Head of caudate nucleus (tissue), 42 donors: ENCODE results near the gene ADAMTS2.
A peak's percentile ranks its signal among the peaks of the same experiment; 100 is the strongest.

ENCODE experiments used
- DNase-seq, 42 donors: peaks; one replicate each; pipeline versions ENCODE4 v3.0.0 to v3.0.0-alpha.2; 2020 to 2021; ENCODE audit warnings: mixed read lengths in 7 of 42
- intact Hi-C: fragments of 100-400 bp; cut with DNase I; formaldehyde crosslinking; loops from one replicate; pipeline ENCODE4 v1.15.0; 2022

Gene ADAMTS2

DNA sequence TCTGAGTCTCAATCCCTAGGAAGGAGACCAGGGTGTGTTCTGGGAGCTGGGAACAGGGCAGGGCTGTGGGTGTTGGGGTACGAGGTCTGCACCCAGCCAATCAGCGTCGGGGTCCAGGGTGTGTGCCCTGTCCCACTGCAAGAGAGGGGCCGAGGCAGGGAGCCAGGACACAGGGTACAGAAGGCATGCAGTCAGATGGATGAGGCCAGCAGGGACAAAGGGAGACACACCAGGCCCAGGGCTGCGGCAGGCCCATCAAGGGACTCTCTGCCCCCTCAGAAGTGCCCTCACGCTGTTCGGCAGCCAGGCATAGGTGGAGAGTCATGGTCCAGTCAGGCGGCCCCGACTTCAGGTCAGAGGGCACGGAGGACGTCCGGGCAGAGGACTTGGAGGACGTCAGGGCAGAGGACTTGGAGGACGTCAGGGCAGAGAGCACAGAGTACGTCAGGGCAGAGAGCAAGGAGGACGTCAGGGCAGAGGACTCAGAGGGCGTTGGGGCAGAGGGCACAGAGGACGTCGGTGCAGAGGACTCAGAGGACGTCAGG lies 28.8 kb upstream of the ADAMTS2 start:
- intact Hi-C loops: no loop called here
- peak in 5 of 42 donors; percentile 6 to 29 (median 8) for DNase-seq

DNA sequence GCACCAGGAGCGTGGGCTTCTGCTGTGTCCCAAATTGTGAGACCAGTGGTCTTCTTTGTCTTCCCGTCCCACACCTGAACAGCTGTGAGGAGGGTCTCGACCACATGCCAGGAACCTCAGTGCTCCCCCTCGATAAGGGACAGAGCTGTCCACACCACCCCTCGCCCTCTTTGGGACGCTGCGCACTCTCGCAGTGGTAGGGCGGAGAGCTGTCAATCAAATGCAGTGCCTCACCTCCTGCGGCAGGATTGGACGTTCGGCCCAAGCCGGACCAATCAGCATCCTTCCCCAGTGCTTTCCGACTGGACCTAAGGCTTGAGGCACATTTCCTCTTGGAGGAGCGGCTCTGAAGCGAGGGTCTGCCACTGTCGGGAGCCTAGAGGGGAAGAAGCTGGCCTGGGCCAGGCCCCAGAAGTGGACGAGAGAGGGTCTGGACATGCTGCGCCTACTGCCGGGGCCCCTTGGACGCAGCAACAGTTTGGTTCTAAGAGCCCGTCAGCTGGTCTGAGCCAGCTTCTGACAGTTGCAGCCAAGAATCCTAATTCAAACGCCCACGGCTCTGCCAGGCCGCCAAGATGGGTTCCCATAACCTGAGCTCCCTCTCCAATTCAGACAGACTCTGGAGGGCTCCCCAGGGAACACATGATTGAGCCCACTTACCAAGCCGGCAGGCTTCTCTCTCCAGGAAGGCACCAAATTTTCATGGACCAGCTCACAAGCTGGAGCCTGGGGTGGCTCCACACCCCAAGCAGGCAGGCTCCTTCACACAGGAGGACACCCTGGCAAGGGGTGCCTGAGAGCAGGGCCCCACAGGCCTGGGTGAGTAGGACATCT lies 28.1 kb upstream of the ADAMTS2 start:
- intact Hi-C loops: no loop called here
- DNase-seq: peak in 5 of 42 donors; percentile 6 to 36 (median 19)

- peak in 11 of 42 donors; percentile 6 to 44 (median 20) for DNase-seq
- intact Hi-C loops: no loop called here
Measured at GRCh38 chr5:179371681-179372680, 26.7 kb upstream of the ADAMTS2 start.

- intact Hi-C loops: no loop called here
Measured at GRCh38 chr5:179371121-179371510, 25.9 kb upstream of the ADAMTS2 start.

GRCh38 chr5:179370490-179371120 lies 25.3 kb upstream of the ADAMTS2 start:
- intact Hi-C loops: no loop called here
- peak in 20 of 42 donors; percentile 7 to 65 (median 30) for DNase-seq

More at GRCh38 chr5:179371121-179371510, 25.9 kb upstream of the ADAMTS2 start:
- DNase-seq: no peak

- intact Hi-C loops: no loop called here
- no peak for DNase-seq
Measured at GRCh38 chr5:179369530-179369884, 24.2 kb upstream of the ADAMTS2 start.

- intact Hi-C loops: no loop called here
- no peak for DNase-seq
Measured at GRCh38 chr5:179368806-179369529, 23.7 kb upstream of the ADAMTS2 start.

DNA sequence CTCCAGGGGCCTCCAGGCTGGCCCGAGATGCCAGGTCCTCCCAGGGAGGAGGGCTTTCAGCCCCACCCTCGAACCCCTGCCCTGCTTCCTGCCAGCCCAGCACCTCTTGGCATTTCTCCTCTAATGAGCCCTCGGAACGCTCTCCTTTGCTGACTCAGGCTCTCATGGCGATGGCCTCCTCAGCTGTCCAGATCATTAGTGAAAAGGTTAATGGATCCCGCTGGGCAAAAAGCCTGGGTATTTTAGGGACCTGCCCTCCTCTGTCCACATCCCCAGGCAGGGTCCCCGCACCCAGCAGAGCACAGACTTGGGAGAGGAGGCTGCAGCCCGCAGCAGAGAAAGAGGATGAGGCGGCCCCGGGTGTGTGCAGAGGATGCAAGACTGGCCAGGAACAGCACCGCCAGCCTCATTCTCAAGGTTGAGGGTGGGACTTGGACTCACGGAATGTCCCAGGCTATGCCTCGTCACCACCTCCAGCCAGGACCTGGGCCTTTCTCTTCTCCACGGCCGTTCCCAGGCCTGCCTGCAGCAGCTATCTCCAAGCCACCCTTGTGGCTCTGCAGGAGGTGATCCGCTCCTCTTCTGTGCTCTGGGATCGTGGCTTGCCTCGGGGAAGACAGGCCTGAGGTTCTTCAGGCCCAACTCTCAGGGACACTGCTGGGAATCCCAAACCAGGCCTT lies 23.0 kb upstream of the ADAMTS2 start:
- peak in 1 of 42 donors; percentile 36 for DNase-seq

GRCh38 chr5:179367491-179367890 lies 22.2 kb upstream of the ADAMTS2 start:
- no peak for DNase-seq
- intact Hi-C loops: no loop called here

More for the DNA sequence above, 23.0 kb upstream of the ADAMTS2 start:
- intact Hi-C loops: no loop called here

GRCh38 chr5:179362355-179362754 lies 17.1 kb upstream of the ADAMTS2 start:
- DNase-seq: no peak
- intact Hi-C loops: no loop called here

- DNase-seq: no peak
- intact Hi-C loops: no loop called here
Measured at GRCh38 chr5:179361037-179361603, 15.9 kb upstream of the ADAMTS2 start.

GRCh38 chr5:179357031-179357430 lies 11.8 kb upstream of the ADAMTS2 start:
- intact Hi-C loops: no loop called here
- no peak for DNase-seq

- intact Hi-C loops: no loop called here
- DNase-seq: no peak
Measured at GRCh38 chr5:179355976-179356974, 11.0 kb upstream of the ADAMTS2 start.

DNA sequence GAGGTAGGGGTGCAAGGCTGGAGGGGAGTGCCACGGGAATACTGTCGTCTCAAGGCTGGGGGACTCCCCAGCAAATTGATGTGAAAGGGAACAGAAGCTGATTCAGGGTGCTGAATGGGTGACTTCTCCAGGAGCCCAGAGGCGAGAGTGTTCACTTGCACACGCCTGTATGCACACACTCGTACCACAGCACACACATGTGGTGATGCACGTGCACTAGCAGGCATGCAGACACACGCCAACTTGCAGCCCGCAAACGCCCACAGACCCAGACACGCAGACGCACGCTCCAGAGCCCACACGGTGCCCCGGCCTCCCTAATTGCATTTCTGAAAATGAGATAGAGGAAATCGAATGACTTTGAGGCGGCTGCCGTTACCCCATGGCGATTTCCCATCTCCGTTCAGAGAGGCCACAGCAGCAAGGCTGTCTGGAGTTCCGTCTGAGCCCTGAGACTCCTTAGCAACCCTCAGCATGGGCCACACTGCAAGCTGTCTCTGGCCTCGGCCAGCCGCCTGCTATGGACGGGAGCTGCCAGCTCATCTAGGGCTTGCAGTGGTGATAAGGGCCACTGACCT lies 9.1 kb upstream of the ADAMTS2 start:
- intact Hi-C loops: no loop called here
- no peak for DNase-seq

DNA sequence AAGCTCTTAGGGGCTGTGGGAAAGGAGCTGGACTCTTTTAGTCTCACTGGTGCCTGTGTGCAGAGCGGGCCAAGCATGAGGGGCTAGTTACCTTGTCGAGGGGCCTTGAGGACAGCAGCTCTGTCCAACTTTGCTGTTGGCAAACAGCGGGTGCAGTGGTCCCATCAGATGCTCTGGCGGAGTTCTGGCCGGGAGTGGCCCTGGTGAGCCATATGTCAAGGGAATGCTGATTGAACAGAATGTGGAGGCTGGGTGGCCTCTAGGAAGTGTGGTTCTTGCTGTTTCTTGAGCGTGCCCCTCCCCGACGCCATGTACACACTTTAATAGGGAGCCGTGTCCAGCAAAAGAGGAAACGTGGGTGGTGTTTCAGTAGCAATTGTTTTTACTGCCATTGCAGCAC lies 3.6 kb upstream of the ADAMTS2 start:
- intact Hi-C loops: loop anchor here (10.0 kb wide), 1 partner anchor 174 kb away; no protein-coding TSS in a partner anchor

DNA sequence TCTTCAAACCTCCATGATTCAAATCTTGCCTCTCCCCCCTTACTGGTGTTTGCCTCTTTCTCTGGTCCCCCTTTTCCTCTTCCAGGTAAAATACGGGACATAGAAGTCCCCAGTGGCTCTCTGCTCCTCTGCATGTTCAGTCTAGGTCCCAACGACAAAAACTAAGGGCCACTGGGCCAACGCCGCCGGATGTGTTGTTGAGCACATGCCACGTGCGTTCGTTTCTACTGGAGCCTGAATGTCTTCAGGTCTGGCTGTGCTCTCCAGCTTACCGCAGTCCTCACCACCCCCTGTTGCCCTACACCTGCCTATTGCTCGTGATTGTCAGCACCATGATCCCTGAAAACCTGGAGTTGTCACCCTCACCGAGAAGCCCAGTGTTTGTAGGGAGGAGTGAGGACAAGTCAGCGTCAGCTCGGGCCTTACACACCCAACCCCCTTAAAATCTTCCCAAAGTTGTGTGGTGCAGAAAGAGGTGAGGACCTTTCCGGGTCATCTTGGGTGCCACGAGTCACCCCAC lies 2.8 kb upstream of the ADAMTS2 start:
- DNase-seq: no peak
- intact Hi-C loops: loop anchor here (10.0 kb wide), 1 partner anchor 173 kb away; no protein-coding TSS in a partner anchor

More for the DNA sequence above, 3.6 kb upstream of the ADAMTS2 start:
- no peak for DNase-seq
